Left lung (tissue), 10 donors: Measurements from ENCODE around the gene RYR3. TPM values are rescaled to one million over a fixed set of nuclear protein-coding genes. Genes with fewer than 3 reads are reported as not detected.

Experiments
- ATAC-seq: fragments of 200-7000 bp; cut with Tn5 transposase; one replicate; pipeline ENCODE4 v1.9.1; 2020; ENCODE audit warnings: moderate library complexity
- DNase-seq, 4 donors: peaks; one replicate each; pipeline ENCODE4 v3.0.0-alpha.2; 2013 to 2020
- H3K27ac ChIP-seq, 2 donors: fragments of 200-600 bp; sonication (generic) in 1 of 2; one replicate each; pipeline versions ENCODE4 v1.5.0 to v1.8.0; 2020 to 2021
- H3K27me3 ChIP-seq, 2 donors: fragments of 200-600 bp; sonication (generic) in 1 of 2; one replicate each; pipeline versions ENCODE4 v1.5.0 to v1.8.0; 2020 to 2021
- H3K36me3 ChIP-seq, 2 donors: fragments of 200-600 bp; sonication (generic) in 1 of 2; one replicate each; pipeline versions ENCODE4 v1.5.0 to v1.8.0; 2020 to 2021
- H3K4me1 ChIP-seq, 2 donors: fragments of 200-600 bp; one replicate each; pipeline ENCODE4 v1.8.0; 2021
- H3K4me3 ChIP-seq, 2 donors: fragments of 200-600 bp; sonication (generic) in 1 of 2; one replicate each; pipeline versions ENCODE4 v1.5.0 to v1.8.0; 2020 to 2021; ENCODE audit warnings: mild to moderate bottlenecking in 1 of 2
- H3K9me3 ChIP-seq, 2 donors: fragments of 200-600 bp; sonication (generic) in 1 of 2; one replicate each; pipeline versions ENCODE4 v1.5.0 to v1.8.0; 2020 to 2021
- CTCF ChIP-seq, 2 donors: fragments of 200-600 bp; sonication (generic) in 1 of 2; IDR thresholded peaks; one replicate each; pipeline versions ENCODE4 v1.5.0 to v1.8.0; 2021; ENCODE audit warnings: antibody characterized with exemption in 2 of 2
- intact Hi-C, 2 donors: fragments of 100-400 bp; cut with DNase I; formaldehyde crosslinking; loops; one replicate each; pipeline versions ENCODE4 v1.11.2 to v1.14.2; 2022
- polyA plus RNA-seq, 6 donors: library from polyadenylated mRNA; unstranded; fragments of 120-200 nt; gene quantifications; one replicate each; pipeline ENCODE4 v1.2.1, GENCODE V29; 2013; ENCODE audit not compliant: insufficient read length in 6 of 6
- total RNA-seq, 2 donors: library from RNA; stranded (reverse); fragmentation: NEBNext Ultra II Directional; extraction: Animal tissue kit (Norgen Biotek cat#: 25700); gene quantifications; one replicate each; pipeline ENCODE4 v1.2.1, GENCODE V29; 2021
- donor health status: DM: no; HTN: yes; CAD: no.
- donor health status: DM: no; HTN: no; CAD: no.

Gene RYR3
- total and polyA plus RNA-seq, 8 donors: 0.24 to 12.6 (median 8.6) TPM

- H3K9me3 ChIP-seq: no peaks in the 10 kb centered on the region
- TF ChIP-seq CTCF (IDR thresholded peaks at IDR 0.05): no peak
- no peak for DNase-seq
- H3K4me1 ChIP-seq: no peaks in the 10 kb centered on the region
- H3K27ac ChIP-seq: no peak overlapping the region
- no peaks in the 10 kb centered on the region for H3K36me3 ChIP-seq
- no peak for ATAC-seq
- H3K4me3 ChIP-seq: no peak overlapping the region
- H3K27me3 ChIP-seq: no peaks in the 10 kb centered on the region
- intact Hi-C loops: no loop called here
Measured at GRCh38 chr15:33461671-33462070, 150.9 kb downstream of the RYR3 start.

GRCh38 chr15:33467146-33467815, 156.5 kb downstream of the RYR3 start:
- DNase-seq: no peak
- intact Hi-C loops: no loop called here

GRCh38 chr15:33467816-33468163, 157.0 kb downstream of the RYR3 start:
- Histone ChIP-seq H3K36me3 (no peaks in the 10 kb centered on the region), H3K9me3 (no peaks in the 10 kb centered on the region), H3K4me1 (no peaks in the 10 kb centered on the region), H3K27ac (no peak overlapping the region), H3K27me3 (no peaks in the 10 kb centered on the region), H3K4me3 (no peak overlapping the region)
- intact Hi-C loops: no loop called here
- DNase-seq (no peak), ATAC-seq (no peak)
- TF ChIP-seq CTCF (IDR thresholded peaks at IDR 0.05): no peak

More at GRCh38 chr15:33467146-33467815, 156.5 kb downstream of the RYR3 start:
- H3K4me3 ChIP-seq: no peak overlapping the region
- no peaks in the 10 kb centered on the region for H3K9me3 ChIP-seq
- H3K27ac ChIP-seq: no peak overlapping the region
- no peaks in the 10 kb centered on the region for H3K27me3 ChIP-seq
- H3K4me1 ChIP-seq: no peaks in the 10 kb centered on the region
- no peaks in the 10 kb centered on the region for H3K36me3 ChIP-seq
- no peak for ATAC-seq
- TF ChIP-seq CTCF (IDR thresholded peaks at IDR 0.05): no peak

GRCh38 chr15:33468740-33469139, 158.0 kb downstream of the RYR3 start:
- H3K4me3 ChIP-seq: no peak overlapping the region
- ATAC-seq (no peak), DNase-seq (no peak)
- no peaks in the 10 kb centered on the region for H3K27me3 ChIP-seq
- TF ChIP-seq CTCF (IDR thresholded peaks at IDR 0.05): no peak
- H3K36me3 ChIP-seq: no peaks in the 10 kb centered on the region
- H3K4me1 ChIP-seq: no peaks in the 10 kb centered on the region
- intact Hi-C loops: no loop called here
- H3K9me3 ChIP-seq: no peaks in the 10 kb centered on the region
- H3K27ac ChIP-seq: no peak overlapping the region

DNA sequence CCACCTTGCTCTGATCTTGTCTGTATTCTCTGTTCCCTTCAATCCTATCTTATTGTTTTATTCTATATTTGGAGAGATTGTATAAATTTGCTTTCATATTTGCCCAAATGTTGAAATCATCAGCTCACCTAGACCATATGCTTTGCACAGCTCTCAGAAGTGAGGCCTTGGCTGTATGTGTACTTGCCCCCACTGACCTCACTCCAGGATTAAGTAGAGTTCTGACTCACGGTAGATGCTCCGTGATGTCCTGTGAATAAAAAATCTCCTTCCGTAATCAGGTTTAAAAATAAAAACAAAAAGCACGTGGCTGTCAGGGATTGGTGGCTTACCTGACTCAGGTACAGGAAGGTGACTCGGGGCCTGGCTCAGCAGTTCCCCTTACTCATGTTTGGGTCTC, 162.2 kb downstream of the RYR3 start:
- no peaks in the 10 kb centered on the region for H3K27me3 ChIP-seq
- H3K4me3 ChIP-seq: no peak overlapping the region
- DNase-seq (no peak), ATAC-seq (no peak)
- H3K27ac ChIP-seq: no peak overlapping the region
- no peaks in the 10 kb centered on the region for H3K9me3 ChIP-seq
- intact Hi-C loops: no loop called here
- H3K36me3 ChIP-seq: no peaks in the 10 kb centered on the region
- H3K4me1 ChIP-seq: no peaks in the 10 kb centered on the region
- TF ChIP-seq CTCF (IDR thresholded peaks at IDR 0.05): no peak
